GM12875 (cell line): ENCODE measurements around the gene TPGS1.

Experiments used
- H3K4me3 ChIP-seq: one replicate; pipeline ENCODE4 v1.5.1; 2011; ENCODE audit warnings: low read depth, low read length, control low read depth
- CTCF ChIP-seq: IDR thresholded peaks from 2 replicates; pipeline ENCODE4 v1.5.1; 2011; ENCODE audit warnings: low read depth, mild to moderate bottlenecking, control low read depth, inconsistent platforms, low read length, moderate library complexity, borderline replicate concordance; ENCODE audit not compliant: insufficient read depth

The TPGS1 gene

GRCh38 chr19:461721-462551 is 45.4 kb upstream of the TPGS1 start:
- H3K4me3 ChIP-seq, result no peak overlapping the region
- TF ChIP-seq CTCF, result no peak

- TF ChIP-seq CTCF, result no peak
- no peak overlapping the region for H3K4me3 ChIP-seq
These were observed 43.7 kb upstream of the TPGS1 start for GRCh38 chr19:463483-464207.

GRCh38 chr19:464208-464545 is 43.1 kb upstream of the TPGS1 start:
- no peak for TF ChIP-seq CTCF
- H3K4me3 ChIP-seq, result no peak overlapping the region

- H3K4me3 ChIP-seq, result no peak overlapping the region
- TF ChIP-seq CTCF, result no peak
These were observed 42.1 kb upstream of the TPGS1 start for GRCh38 chr19:465056-465816.

- TF ChIP-seq CTCF, result no peak
- H3K4me3 ChIP-seq, result no peak overlapping the region
These were observed 39.7 kb upstream of the TPGS1 start for GRCh38 chr19:467554-467953.

GRCh38 chr19:468587-469256 is 38.6 kb upstream of the TPGS1 start:
- no peak for TF ChIP-seq CTCF
- H3K4me3 ChIP-seq, result no peak overlapping the region
